Measurements from ENCODE around the gene PM20D2. TPM values are rescaled to one million over a fixed set of nuclear protein-coding genes. Genes with fewer than 3 reads are reported as not detected.
A peak's percentile ranks its signal among the peaks of the same experiment; 100 is the strongest.

The PM20D2 gene
- total and polyA plus RNA-seq, 2 of the 13 experiments (the other 11 are each of a cell fraction or from before 2014, with no cell fraction given), result 13.3 to 26.3 TPM

- TF ChIP-seq, protein P1, sequence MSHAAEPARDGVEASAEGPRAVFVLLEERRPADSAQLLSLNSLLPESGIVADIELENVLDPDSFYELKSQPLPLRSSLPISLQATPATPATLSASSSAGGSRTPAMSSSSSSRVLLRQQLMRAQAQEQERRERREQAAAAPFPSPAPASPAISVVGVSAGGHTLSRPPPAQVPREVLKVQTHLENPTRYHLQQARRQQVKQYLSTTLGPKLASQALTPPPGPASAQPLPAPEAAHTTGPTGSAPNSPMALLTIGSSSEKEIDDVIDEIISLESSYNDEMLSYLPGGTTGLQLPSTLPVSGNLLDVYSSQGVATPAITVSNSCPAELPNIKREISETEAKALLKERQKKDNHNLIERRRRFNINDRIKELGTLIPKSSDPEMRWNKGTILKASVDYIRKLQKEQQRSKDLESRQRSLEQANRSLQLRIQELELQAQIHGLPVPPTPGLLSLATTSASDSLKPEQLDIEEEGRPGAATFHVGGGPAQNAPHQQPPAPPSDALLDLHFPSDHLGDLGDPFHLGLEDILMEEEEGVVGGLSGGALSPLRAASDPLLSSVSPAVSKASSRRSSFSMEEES (CRISPR knock-in tag; IDR thresholded peaks at IDR 0.05), result 0 out of 2 replicates have a peak, but pooled peaks have one; percentile 36
- no peak for TF ChIP-seq SKI (IDR thresholded peaks at IDR 0.05; ENCODE audit: partially characterized antibody)
- peak; percentile 96 for TF ChIP-seq RBFOX2 (IDR thresholded peaks at IDR 0.05; ENCODE audit: low read depth, low read length)
- no peak for TF ChIP-seq ZNF292 (CRISPR knock-in tag; IDR thresholded peaks at IDR 0.05; ENCODE audit: borderline replicate concordance, low read depth)
- TF ChIP-seq, protein P2, sequence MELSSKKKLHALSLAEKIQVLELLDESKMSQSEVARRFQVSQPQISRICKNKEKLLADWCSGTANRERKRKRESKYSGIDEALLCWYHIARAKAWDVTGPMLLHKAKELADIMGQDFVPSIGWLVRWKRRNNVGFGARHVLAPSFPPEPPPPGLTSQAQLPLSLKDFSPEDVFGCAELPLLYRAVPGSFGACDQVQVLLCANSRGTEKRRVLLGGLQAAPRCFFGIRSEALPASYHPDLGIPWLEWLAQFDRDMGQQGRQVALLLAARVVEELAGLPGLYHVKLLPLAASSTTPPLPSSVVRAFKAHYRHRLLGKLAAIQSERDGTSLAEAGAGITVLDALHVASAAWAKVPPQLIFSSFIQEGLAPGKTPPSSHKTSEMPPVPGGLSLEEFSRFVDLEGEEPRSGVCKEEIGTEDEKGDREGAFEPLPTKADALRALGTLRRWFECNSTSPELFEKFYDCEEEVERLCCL (CRISPR knock-in tag; IDR thresholded peaks at IDR 0.05; ENCODE audit: borderline replicate concordance), result no peak
- peak; percentile 68; the same call in 1 of the 2 replicates for TF ChIP-seq THYN1 (CRISPR knock-in tag; IDR thresholded peaks at IDR 0.05; ENCODE audit: borderline replicate concordance, low read depth)
- TF ChIP-seq ZNF576 (CRISPR knock-in tag; IDR thresholded peaks at IDR 0.05), result peak; percentile 17; the same call in 1 of the 2 replicates
- peak; percentile 69; the same call in 1 of the 2 replicates for TF ChIP-seq ZNF770 (CRISPR knock-in tag; IDR thresholded peaks at IDR 0.05)
- peak; percentile 95 for TF ChIP-seq ZNF547 (CRISPR knock-in tag; IDR thresholded peaks at IDR 0.05)
- TF ChIP-seq AKAP8 (CRISPR knock-in tag; IDR thresholded peaks at IDR 0.05), result no peak; the same call in 1 of the 2 replicates
- peak; percentile 64; the same call in 1 of the 2 replicates for TF ChIP-seq BCL6 (CRISPR knock-in tag; IDR thresholded peaks at IDR 0.05)
- TF ChIP-seq ZNF280D (CRISPR knock-in tag; IDR thresholded peaks at IDR 0.05), result no peak
- TF ChIP-seq RCOR2 (CRISPR knock-in tag; IDR thresholded peaks at IDR 0.05), result no peak
- TF ChIP-seq JUND (CRISPR knock-in tag; IDR thresholded peaks at IDR 0.05), result no peak
- TF ChIP-seq MAZ (IDR thresholded peaks at IDR 0.05; ENCODE audit: borderline replicate concordance, low read depth, low read length), result no peak; the same call in 1 of the 2 replicates
- peak; percentile 88 for TF ChIP-seq MAZ (CRISPR knock-in tag; IDR thresholded peaks at IDR 0.05; ENCODE audit: low read depth)
- TF ChIP-seq, protein P3, sequence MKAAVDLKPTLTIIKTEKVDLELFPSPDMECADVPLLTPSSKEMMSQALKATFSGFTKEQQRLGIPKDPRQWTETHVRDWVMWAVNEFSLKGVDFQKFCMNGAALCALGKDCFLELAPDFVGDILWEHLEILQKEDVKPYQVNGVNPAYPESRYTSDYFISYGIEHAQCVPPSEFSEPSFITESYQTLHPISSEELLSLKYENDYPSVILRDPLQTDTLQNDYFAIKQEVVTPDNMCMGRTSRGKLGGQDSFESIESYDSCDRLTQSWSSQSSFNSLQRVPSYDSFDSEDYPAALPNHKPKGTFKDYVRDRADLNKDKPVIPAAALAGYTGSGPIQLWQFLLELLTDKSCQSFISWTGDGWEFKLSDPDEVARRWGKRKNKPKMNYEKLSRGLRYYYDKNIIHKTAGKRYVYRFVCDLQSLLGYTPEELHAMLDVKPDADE (CRISPR knock-in tag; IDR thresholded peaks at IDR 0.05), result no peak
These were observed at the start of gene PM20D2 (continued) for GRCh38 chr6:89145956-89146717.

All from HepG2 (cell line).